HG03280 (cell line): Measurements from ENCODE around the gene CORIN.

Experiments used
- ATAC-seq: cut with Tn5 transposase; IDR thresholded peaks from one replicate; pipeline ENCODE4 v1.9.1; 2021; ENCODE audit warnings: mild to moderate bottlenecking, moderate library complexity; ENCODE audit not compliant: unreplicated experiment

The CORIN gene

DNA sequence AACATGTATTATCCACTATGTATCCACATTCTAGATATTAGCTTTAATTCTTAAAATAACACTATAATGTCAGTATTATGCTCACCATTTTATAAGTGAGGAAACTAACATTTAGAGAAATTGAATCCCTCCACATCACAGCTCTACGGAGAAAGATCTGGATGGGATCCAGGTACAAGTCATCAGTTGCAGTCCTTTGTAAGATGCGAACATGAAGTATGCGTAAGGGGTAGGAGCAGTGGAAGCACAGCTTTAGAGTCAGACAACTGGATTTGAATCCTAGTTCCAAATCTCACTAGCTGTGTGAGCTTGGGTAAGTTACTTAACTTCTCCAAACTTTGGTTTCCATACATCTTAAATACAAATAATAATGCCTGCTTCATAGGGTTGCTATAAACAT lies 190.3 kb downstream of the CORIN start:
- ATAC-seq, result no peak

- no peak for ATAC-seq
Measured at GRCh38 chr4:47647029-47647428, 190.8 kb downstream of the CORIN start.

- ATAC-seq, result no peak
Measured at GRCh38 chr4:47646372-47646771, 191.5 kb downstream of the CORIN start.

GRCh38 chr4:47643845-47644244 lies 194.0 kb downstream of the CORIN start:
- ATAC-seq, result no peak

DNA sequence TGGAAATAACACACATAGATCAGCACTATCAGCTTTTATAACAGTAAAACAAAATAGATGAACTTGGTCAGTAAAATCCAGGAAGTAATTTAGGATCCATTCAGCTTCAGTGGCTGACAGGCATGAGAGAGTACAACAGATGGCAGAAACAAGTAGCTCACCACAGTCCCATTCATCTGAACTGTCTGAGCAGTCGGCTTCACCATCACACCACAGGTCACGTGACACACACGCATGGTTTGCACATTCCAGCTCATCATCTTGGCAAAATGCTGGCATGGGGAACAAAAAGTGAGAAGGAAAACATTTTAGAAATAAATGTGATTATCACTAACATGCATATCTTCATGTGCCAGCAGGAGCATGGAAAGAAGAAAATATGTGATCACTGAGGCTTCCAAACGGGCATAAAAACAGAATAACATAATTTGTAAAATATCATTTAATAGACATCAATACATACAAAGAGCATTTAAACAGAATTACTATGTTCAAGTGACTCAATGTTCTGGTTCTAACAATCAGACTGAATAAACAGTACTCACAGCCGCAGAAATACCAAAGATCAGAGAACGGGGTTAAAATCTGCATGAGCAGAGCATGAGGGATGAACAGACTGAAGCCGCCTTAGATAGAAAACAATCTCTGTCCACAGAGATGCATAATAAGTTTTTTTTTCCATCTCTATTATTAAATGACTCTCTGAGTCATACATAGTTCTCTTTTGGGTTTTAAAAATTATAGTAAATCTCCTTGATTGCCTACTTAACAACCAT lies 194.7 kb downstream of the CORIN start:
- ATAC-seq, result no peak

- no peak for ATAC-seq
Measured at GRCh38 chr4:47642191-47642830, 195.6 kb downstream of the CORIN start.

- no peak for ATAC-seq
Measured at GRCh38 chr4:47641755-47642154, 196.1 kb downstream of the CORIN start.

GRCh38 chr4:47640911-47641310 lies 197.0 kb downstream of the CORIN start:
- no peak for ATAC-seq

- ATAC-seq, result no peak
Measured at GRCh38 chr4:47639531-47639930, 198.3 kb downstream of the CORIN start.

- ATAC-seq, result no peak
Measured at GRCh38 chr4:47631161-47631560, 206.7 kb downstream of the CORIN start.

GRCh38 chr4:47624031-47624441 lies 213.8 kb downstream of the CORIN start:
- no peak for ATAC-seq

- ATAC-seq, result no peak
Measured at GRCh38 chr4:47621181-47621580, 216.7 kb downstream of the CORIN start.

- no peak for ATAC-seq
Measured at GRCh38 chr4:47619691-47620090, 218.2 kb downstream of the CORIN start.

GRCh38 chr4:47617607-47618006 lies 220.3 kb downstream of the CORIN start:
- ATAC-seq, result no peak

DNA sequence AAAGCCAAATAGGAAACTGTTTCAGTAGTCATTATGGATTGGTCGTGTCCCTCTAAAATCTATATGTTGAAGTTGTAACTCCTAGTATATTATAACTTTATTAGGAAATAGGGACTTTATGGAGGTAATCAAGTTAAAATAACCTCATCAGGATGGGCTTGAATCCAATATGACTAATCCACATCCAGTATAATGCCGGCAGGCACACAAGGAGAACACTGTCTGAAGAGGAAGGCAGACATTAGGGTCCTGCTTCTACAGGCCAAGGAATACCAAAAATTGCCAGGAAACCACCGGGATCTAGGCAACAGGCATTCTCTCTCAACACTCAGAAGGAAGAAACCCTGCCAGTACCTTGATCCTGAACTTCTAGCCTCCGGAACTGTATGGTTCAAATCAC lies 222.5 kb downstream of the CORIN start:
- ATAC-seq, result no peak

GRCh38 chr4:47612116-47613023 lies 225.5 kb downstream of the CORIN start:
- no peak for ATAC-seq

DNA sequence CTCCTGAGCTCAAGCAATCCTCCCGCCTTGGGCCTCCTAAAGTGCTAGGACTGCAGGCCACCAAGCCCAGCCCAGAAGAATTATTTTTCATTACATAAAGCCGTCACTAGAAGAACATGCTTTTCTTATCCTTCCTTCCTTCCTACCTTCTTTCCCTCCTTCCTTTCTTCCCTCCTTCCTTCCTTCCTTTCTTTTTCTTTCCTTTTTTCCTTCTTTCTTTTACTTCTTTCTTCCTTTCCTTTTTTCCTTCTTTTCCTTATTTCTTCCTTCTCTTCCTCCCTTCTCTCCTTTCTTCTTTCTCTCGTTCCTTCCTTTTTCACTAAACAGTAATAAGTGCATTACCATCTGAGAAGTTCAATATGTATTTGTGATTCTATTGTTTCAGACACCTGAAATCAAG lies 231.4 kb downstream of the CORIN start:
- ATAC-seq, result no peak

DNA sequence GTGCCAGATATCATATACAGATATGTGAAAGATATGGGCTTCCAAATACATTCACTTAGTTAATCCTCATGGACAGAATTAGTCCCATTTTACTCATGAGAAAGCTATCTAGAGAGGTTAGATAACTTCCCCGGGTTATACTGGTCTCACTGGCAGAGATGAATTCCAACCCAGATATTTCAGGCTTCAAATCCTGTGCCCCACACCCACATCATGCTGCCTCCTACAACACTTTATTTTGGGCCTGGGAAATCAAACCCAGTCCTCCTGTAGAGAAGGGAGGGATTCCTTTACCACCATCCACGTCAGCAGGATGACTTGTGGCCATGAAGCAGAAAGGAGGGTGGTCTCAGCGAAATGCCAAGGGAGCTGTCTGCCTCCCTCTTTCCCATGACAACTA lies 239.0 kb downstream of the CORIN start:
- ATAC-seq, result no peak

- no peak for ATAC-seq
Measured at GRCh38 chr4:47598320-47598719, 239.5 kb downstream of the CORIN start.

- no peak for ATAC-seq
Measured at GRCh38 chr4:47597696-47598095, 240.2 kb downstream of the CORIN start.

DNA sequence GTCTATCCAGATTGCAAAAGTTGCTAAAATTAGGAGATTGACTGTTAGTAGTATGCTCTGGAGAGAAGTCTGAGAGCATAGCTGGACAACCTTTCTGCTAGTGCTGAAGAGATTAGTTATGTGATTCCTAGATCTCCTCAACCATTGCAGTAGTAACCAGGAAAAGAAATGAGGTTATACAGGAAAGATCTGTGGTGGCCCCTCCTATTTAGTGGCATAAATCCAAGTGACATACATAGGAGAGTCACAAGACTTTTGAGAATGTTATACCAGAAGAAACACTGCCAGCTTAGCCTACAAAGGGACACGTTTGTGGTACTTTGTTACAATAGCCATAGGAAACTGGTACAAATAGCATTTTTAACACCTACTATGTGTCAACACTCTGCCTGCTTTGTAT lies 247.5 kb downstream of the CORIN start:
- no peak for ATAC-seq

DNA sequence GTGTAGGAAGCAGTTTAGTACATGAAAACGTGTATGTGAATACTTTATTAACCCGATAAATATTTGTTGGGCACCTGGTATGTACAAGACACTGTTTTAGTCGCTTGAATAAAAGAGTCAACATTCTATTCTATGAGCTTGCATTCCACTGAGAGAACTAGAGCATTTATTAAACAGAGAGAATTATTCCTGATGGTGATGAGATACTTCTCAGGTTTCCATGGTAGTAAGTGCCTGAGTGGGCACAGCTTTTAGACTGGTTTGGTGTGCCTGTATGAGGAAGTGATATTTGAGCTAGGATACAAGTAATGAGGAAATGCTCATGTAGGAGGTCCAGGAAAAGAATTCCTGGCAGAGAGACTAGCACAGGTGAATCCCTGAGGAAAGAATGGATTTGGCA lies 258.6 kb downstream of the CORIN start:
- no peak for ATAC-seq
